Glomerular visceral epithelial cell (primary cell): ENCODE data around the gene HS6ST1.
"Not testable (repeated sequence)": the region's sequence is repeated elsewhere in the genome, so short reads cannot be mapped to it uniquely, and the experiment has no call there.

ENCODE experiments used
- DNase-seq: peaks from one replicate; pipeline ENCODE4 v3.0.0-alpha.2; 2016; ENCODE audit errors: extremely low spot score

HS6ST1 gene

GRCh38 chr2:128268611-128269010 lies 50.1 kb downstream of the HS6ST1 start:
- DNase-seq = not testable (repeated sequence)

GRCh38 chr2:128268145-128268544 lies 50.5 kb downstream of the HS6ST1 start:
- not testable (repeated sequence) for DNase-seq

- not testable (repeated sequence) for DNase-seq
Measured at GRCh38 chr2:128267649-128268048, 51.0 kb downstream of the HS6ST1 start.

GRCh38 chr2:128267197-128267596 lies 51.5 kb downstream of the HS6ST1 start:
- DNase-seq = not testable (repeated sequence)

GRCh38 chr2:128266463-128266862 lies 52.2 kb downstream of the HS6ST1 start:
- DNase-seq = not testable (repeated sequence)

- DNase-seq = not testable (repeated sequence)
Measured at GRCh38 chr2:128265608-128265993, 53.1 kb downstream of the HS6ST1 start.

GRCh38 chr2:128264881-128265607 lies 53.6 kb downstream of the HS6ST1 start:
- no peak for DNase-seq

- no peak for DNase-seq
Measured at GRCh38 chr2:128263902-128264331, 54.8 kb downstream of the HS6ST1 start.

GRCh38 chr2:128262315-128263253 lies 56.1 kb downstream of the HS6ST1 start:
- no peak for DNase-seq

- no peak for DNase-seq
Measured at GRCh38 chr2:128261245-128262128, 57.2 kb downstream of the HS6ST1 start.

- DNase-seq = no peak
Measured at GRCh38 chr2:128260239-128261138, 58.2 kb downstream of the HS6ST1 start.

GRCh38 chr2:128259585-128259984 lies 59.1 kb downstream of the HS6ST1 start:
- DNase-seq = no peak

GRCh38 chr2:128258218-128258617 lies 60.5 kb downstream of the HS6ST1 start:
- DNase-seq = no peak

- DNase-seq = no peak
Measured at GRCh38 chr2:128252501-128252900, 66.2 kb downstream of the HS6ST1 start.

GRCh38 chr2:128252086-128252485 lies 66.6 kb downstream of the HS6ST1 start:
- not testable (repeated sequence) for DNase-seq

- no peak for DNase-seq
Measured at GRCh38 chr2:128250229-128251025, 68.2 kb downstream of the HS6ST1 start.

GRCh38 chr2:128249555-128249954 lies 69.1 kb downstream of the HS6ST1 start:
- no peak for DNase-seq

- DNase-seq = no peak
Measured at GRCh38 chr2:128245813-128246212, 72.9 kb downstream of the HS6ST1 start.

GRCh38 chr2:128241896-128242295 lies 76.8 kb downstream of the HS6ST1 start:
- DNase-seq = no peak
